Pancreas (tissue), 10 donors: ENCODE results near the gene LRRC4C. TPM values are rescaled to one million over a fixed set of nuclear protein-coding genes. Genes with fewer than 3 reads are reported as not detected.

Experiments used
- ATAC-seq, 4 donors: fragments of 200-7000 bp; cut with Tn5 transposase; one replicate each; pipeline versions ENCODE4 v1.8.0 to v1.9.1; 2020; ENCODE audit warnings: mild to moderate bottlenecking in 4 of 4, moderate library complexity in 4 of 4
- DNase-seq, 6 donors: peaks; one replicate each; pipeline ENCODE4 v3.0.0-alpha.2; 2020
- FAIRE-seq: peaks from 2 replicates; lab custom pipeline; 2012; peaks lifted over from hg19 to GRCh38; lab: Jason Lieb, UNC
- H3K27ac ChIP-seq, 4 donors: fragments of 200-600 bp; sonication (generic); 1 replicate in 3 of 4; 2 replicates in 1 of 4; pipeline versions ENCODE4 v1.5.0 to v1.8.0; 2020
- H3K27me3 ChIP-seq, 4 donors: fragments of 200-600 bp; one replicate each; pipeline ENCODE4 v1.8.0; 2021
- H3K36me3 ChIP-seq, 3 donors: fragments of 200-600 bp; sonication (generic) in 1 of 3; one replicate each; pipeline versions ENCODE4 v1.5.0 to v1.8.0; 2020 to 2021
- H3K4me1 ChIP-seq, 3 donors: fragments of 200-600 bp; one replicate each; pipeline ENCODE4 v1.8.0; 2021
- H3K4me3 ChIP-seq, 4 donors: fragments of 200-600 bp; sonication (generic) in 2 of 4; one replicate each; pipeline versions ENCODE4 v1.5.0 to v1.8.0; 2020 to 2021
- H3K9me3 ChIP-seq, 4 donors: fragments of 200-600 bp; one replicate each; pipeline ENCODE4 v1.8.0; 2021
- CTCF ChIP-seq, 4 donors: fragments of 200-600 bp; sonication (generic) in 3 of 4; IDR thresholded peaks; one replicate each; pipeline versions ENCODE4 v1.5.0 to v1.8.0; 2021; ENCODE audit warnings: antibody characterized with exemption in 4 of 4
- WGBS, 2 donors: extraction: QIAGEN DNeasy Blood & Tissue Kit; methylation state at CpG; one replicate each; pipeline ENCODE4 v1.1.7; 2013; 5-methylcytosine and 5-hydroxymethylcytosine counted together
- intact Hi-C, 3 donors: fragments of 100-400 bp; cut with DNase I; formaldehyde crosslinking; loops; one replicate each; pipeline versions ENCODE4 v1.11.1 to v1.14.2; 2022
- polyA plus RNA-seq, 2 donors: library from polyadenylated mRNA; stranded (reverse); fragments of 200-250 nt; gene quantifications; one replicate each; pipeline ENCODE4 v1.2.3, GENCODE V29; 2013
- total RNA-seq, 6 donors: library from RNA; stranded (reverse); fragmentation: NEBNext Ultra II Directional in 4 of 6; extraction: Animal tissue kit (Norgen Biotek cat#: 25700) in 4 of 6; gene quantifications; one replicate each; pipeline versions ENCODE4 v1.2.1 to v1.2.4, GENCODE V29; 2021 to 2023
- donor health status: healthy with polysubstance abuse.
- donor health status: DM: no; HTN: no; CAD: no; lungs with moderate emphysema.
- donor health status: DM: no; HTN: no; CAD: no.
- donor health status: control.
- donor health status: control.
- donor health status: Bipolar disorder and iron deficiency.
- donor health status: DM: yes; HTN: yes; CAD: no.
- donor health status: DM: no; HTN: no; CAD: no.
- donor health status: DM: no; HTN: no; CAD: no.
- donor health status: DM: yes; HTN: yes; CAD: no.

Gene LRRC4C
- total and polyA plus RNA-seq, 8 donors, result 0.04 to 0.84 (median 0.16) TPM

- TF ChIP-seq CTCF (IDR thresholded peaks at IDR 0.05), result no peak
- H3K4me3 ChIP-seq, result no peak overlapping the region
- no peaks in the 10 kb centered on the region for H3K36me3 ChIP-seq
- no peaks in the 10 kb centered on the region for H3K27me3 ChIP-seq
- 12 to 18% methylated on average over 4 of the region's 4 CpGs for WGBS, 2 donors
- DNase-seq (no peak), ATAC-seq (no peak), FAIRE-seq (no peak)
- H3K27ac ChIP-seq, result no peak overlapping the region
- H3K4me1 ChIP-seq, result no peaks in the 10 kb centered on the region
- H3K9me3 ChIP-seq, result no peaks in the 10 kb centered on the region
- intact Hi-C loops, result no loop called here
Measured at GRCh38 chr11:40401132-40401853, 1058.2 kb downstream of the LRRC4C start.

- H3K27me3 ChIP-seq, result no peaks in the 10 kb centered on the region
- H3K27ac ChIP-seq, result no peak overlapping the region
- no peaks in the 10 kb centered on the region for H3K4me1 ChIP-seq
- ATAC-seq, result no peak
- TF ChIP-seq CTCF (IDR thresholded peaks at IDR 0.05), result no peak
- WGBS, 2 donors, result 24 to 28% methylated on average over 3 of the region's 3 CpGs
- H3K36me3 ChIP-seq, result no peaks in the 10 kb centered on the region
- no peak overlapping the region for H3K4me3 ChIP-seq
- DNase-seq, result no peak
- intact Hi-C loops, result no loop called here
- no peak for FAIRE-seq
- no peaks in the 10 kb centered on the region for H3K9me3 ChIP-seq
Measured at GRCh38 chr11:40397141-40397540, 1062.3 kb downstream of the LRRC4C start.

GRCh38 chr11:40393511-40393910 lies 1065.9 kb downstream of the LRRC4C start:
- DNase-seq (no peak), FAIRE-seq (no peak), ATAC-seq (no peak)
- intact Hi-C loops, result no loop called here
- no peaks in the 10 kb centered on the region for H3K4me1 ChIP-seq
- no peak for TF ChIP-seq CTCF (IDR thresholded peaks at IDR 0.05)
- 53 to 78% methylated on average over 3 of the region's 3 CpGs for WGBS, 2 donors
- no peak overlapping the region for H3K27ac ChIP-seq
- no peaks in the 10 kb centered on the region for H3K27me3 ChIP-seq
- no peak overlapping the region for H3K4me3 ChIP-seq
- H3K9me3 ChIP-seq, result no peaks in the 10 kb centered on the region
- H3K36me3 ChIP-seq, result no peaks in the 10 kb centered on the region

GRCh38 chr11:40391679-40392078 lies 1067.8 kb downstream of the LRRC4C start:
- Histone ChIP-seq H3K27ac (no peak overlapping the region), H3K4me1 (peaks cover 0 to 6% (median 0%) of the 10 kb centered on the region in 3 donors), H3K36me3 (no peaks in the 10 kb centered on the region), H3K9me3 (no peaks in the 10 kb centered on the region), H3K4me3 (no peak overlapping the region), H3K27me3 (no peaks in the 10 kb centered on the region)
- TF ChIP-seq CTCF (IDR thresholded peaks at IDR 0.05), result no peak
- intact Hi-C loops, result no loop called here
- DNase-seq (no peak), ATAC-seq (no peak), FAIRE-seq (no peak)
- 58 to 76% methylated on average over 3 of the region's 3 CpGs for WGBS, 2 donors

- WGBS, 2 donors, result 61 to 68% methylated on average over 4 of the region's 4 CpGs
- ATAC-seq, result no peak
- Histone ChIP-seq H3K27ac (no peak overlapping the region), H3K4me3 (no peak overlapping the region), H3K4me1 (peaks cover 0 to 6% (median 0%) of the 10 kb centered on the region in 3 donors), H3K9me3 (no peaks in the 10 kb centered on the region), H3K36me3 (no peaks in the 10 kb centered on the region), H3K27me3 (no peaks in the 10 kb centered on the region)
- no peak for FAIRE-seq
- no peak for TF ChIP-seq CTCF (IDR thresholded peaks at IDR 0.05)
- intact Hi-C loops, result no loop called here
- DNase-seq, result no peak
Measured at GRCh38 chr11:40388097-40388818, 1071.2 kb downstream of the LRRC4C start.
